SK-N-MC (cell line): ENCODE measurements around the gene ZNF543.

Experiments used
- DNase-seq: peaks from one replicate; pipeline ENCODE4 v3.0.0-alpha.2; 2011; ENCODE audit warnings: low read depth, low spot score
- H3K27ac ChIP-seq: fragments of 200-600 bp; sonication (generic); 2 replicates; pipeline ENCODE4 v1.5.1; 2016; ENCODE audit warnings: mixed run types
- H3K36me3 ChIP-seq: fragments of 200-600 bp; sonication (generic); 2 replicates; pipeline ENCODE4 v1.6.1; 2017; ENCODE audit warnings: antibody characterized with exemption, low read length, mixed read lengths; ENCODE audit not compliant: insufficient read depth
- H3K4me3 ChIP-seq: fragments of 200-600 bp; sonication (generic); 2 replicates; pipeline ENCODE4 v1.5.1; 2016
- H3K9ac ChIP-seq: fragments of 200-600 bp; sonication (generic); 2 replicates; pipeline ENCODE4 v1.8.0; 2017; ENCODE audit warnings: mixed run types, mixed read lengths; ENCODE audit not compliant: insufficient read length
- H3K9me3 ChIP-seq: fragments of 200-600 bp; sonication (generic); 2 replicates; pipeline ENCODE4 v1.6.1; 2017; ENCODE audit warnings: low read depth, mild to moderate bottlenecking, antibody characterized with exemption, low read length, moderate library complexity, mixed read lengths
- EZH2 ChIP-seq: fragments of 200-600 bp; sonication (generic); IDR thresholded peaks from one replicate; pipeline ENCODE4 v1.6.1; 2017; ENCODE audit warnings: antibody characterized with exemption
- FOXP2 ChIP-seq: optimal IDR thresholded peaks from 2 replicates; pipeline ENCODE3; 2011; ENCODE audit warnings: mild to moderate bottlenecking, moderate library complexity; ENCODE audit not compliant: insufficient read depth; ENCODE audit errors: extremely low read length, control extremely low read depth
- POLR2AphosphoS5 ChIP-seq: IDR thresholded peaks from 2 replicates; pipeline ENCODE4 v1.6.1; 2012; ENCODE audit warnings: mild to moderate bottlenecking, low read depth, low read length, borderline replicate concordance

ZNF543 gene

DNA sequence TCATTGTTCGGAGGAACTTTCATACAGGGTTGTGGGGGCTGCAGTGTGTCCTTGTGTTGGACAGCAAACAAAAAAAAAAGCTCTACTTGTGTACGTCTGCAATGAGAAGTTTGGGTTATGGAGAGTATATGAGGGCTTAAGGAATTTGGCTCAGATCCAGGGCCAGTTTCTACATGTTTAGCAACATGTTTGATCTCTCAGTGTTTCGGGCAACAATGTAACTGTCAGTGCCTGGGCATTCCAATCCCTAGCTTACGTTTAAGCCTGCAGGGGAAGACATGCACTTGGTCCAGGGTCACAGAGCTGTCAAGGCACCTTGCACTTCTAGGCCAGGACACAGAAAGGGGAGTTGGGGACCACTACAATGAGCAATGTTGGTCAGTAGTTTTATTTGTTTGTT lies 13.9 kb downstream of the ZNF543 start:
- no peak for TF ChIP-seq POLR2AphosphoS5
- TF ChIP-seq EZH2: no peak
- no peak for TF ChIP-seq FOXP2
- Histone ChIP-seq H3K4me3 (no peak overlapping the region), H3K36me3 (peaks cover 11% of the 10 kb centered on the region), H3K9ac (no peak overlapping the region), H3K9me3 (no peaks in the 10 kb centered on the region), H3K27ac (no peak overlapping the region)
- DNase-seq: no peak

GRCh38 chr19:57338877-57339276 lies 18.6 kb downstream of the ZNF543 start:
- no peaks in the 10 kb centered on the region for H3K36me3 ChIP-seq
- H3K9ac ChIP-seq: no peak overlapping the region
- DNase-seq: no peak
- H3K4me3 ChIP-seq: no peak overlapping the region
- H3K9me3 ChIP-seq: no peaks in the 10 kb centered on the region
- H3K27ac ChIP-seq: no peak overlapping the region
- no peak for TF ChIP-seq EZH2
- TF ChIP-seq POLR2AphosphoS5: no peak
- no peak for TF ChIP-seq FOXP2

DNA sequence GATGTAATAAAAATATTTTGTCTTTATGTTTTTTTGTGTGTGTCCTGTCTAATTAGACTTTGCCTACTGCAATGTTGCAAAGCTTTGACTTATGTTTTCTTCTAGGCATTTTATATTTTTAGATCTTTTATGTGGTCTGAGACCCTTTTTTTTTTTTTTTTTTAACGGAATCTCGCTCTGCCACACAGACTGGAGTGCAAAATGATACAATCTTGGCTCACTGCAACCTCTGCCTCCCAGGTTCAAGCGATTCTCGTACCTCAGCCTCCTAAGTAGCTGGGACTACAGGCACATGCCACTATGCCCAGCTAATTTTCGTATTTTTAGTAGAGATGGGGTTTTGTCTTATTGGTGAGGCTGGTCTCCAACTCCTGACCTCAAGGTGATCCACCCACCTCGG lies 22.3 kb downstream of the ZNF543 start:
- DNase-seq: no peak
- Histone ChIP-seq H3K27ac (no peak overlapping the region), H3K9me3 (no peaks in the 10 kb centered on the region), H3K4me3 (no peak overlapping the region), H3K36me3 (no peaks in the 10 kb centered on the region), H3K9ac (no peak overlapping the region)
- TF ChIP-seq POLR2AphosphoS5 (no peak), FOXP2 (no peak), EZH2 (no peak)

DNA sequence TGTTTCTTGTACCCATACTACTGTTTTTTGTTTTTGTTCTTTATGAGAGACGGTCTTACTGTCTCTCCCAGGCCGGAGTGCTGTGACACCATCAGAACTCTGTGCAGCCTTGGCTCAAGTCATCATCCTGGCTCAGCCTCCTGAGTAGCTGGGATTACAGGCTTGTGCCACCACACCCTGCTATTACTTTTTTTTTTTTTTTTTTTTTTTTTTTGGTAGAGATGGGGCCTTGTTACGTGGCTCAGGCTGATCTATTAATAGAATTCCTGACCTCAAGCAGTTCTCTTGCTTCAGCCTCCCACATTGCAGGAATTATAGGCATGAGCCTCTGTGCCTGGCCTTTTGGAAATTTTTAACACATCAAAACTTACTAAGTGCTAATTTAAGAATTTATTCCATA lies 27.9 kb downstream of the ZNF543 start:
- no peak overlapping the region for H3K9ac ChIP-seq
- TF ChIP-seq EZH2: no peak
- TF ChIP-seq FOXP2: no peak
- TF ChIP-seq POLR2AphosphoS5: no peak
- peaks cover 6% of the 10 kb centered on the region; the same call in 1 of the 2 replicates for H3K9me3 ChIP-seq
- H3K27ac ChIP-seq: no peak overlapping the region
- H3K4me3 ChIP-seq: no peak overlapping the region
- peaks cover 8% of the 10 kb centered on the region; the same call in 1 of the 2 replicates for H3K36me3 ChIP-seq
- DNase-seq: no peak

- H3K9ac ChIP-seq: peak within 1 kb of the TSS; percentile 91
- H3K27ac ChIP-seq: no peak within 1 kb of the TSS
- peak within 1 kb of the TSS; percentile 94 for H3K4me3 ChIP-seq
- DNase-seq: peak; percentile 83
- peaks cover 38% of the 10 kb centered on the region for H3K36me3 ChIP-seq
- peaks cover 11% of the 10 kb centered on the region for H3K9me3 ChIP-seq
- TF ChIP-seq POLR2AphosphoS5 (peak; percentile 80), EZH2 (no peak)
Measured at GRCh38 chr19:57350877-57351805, 30.9 kb downstream of the ZNF543 start, which contains the start of gene ZNF304. Gene ZNF304, plus strand, starts transcription at chr19:57351271. Its CDS starts 394 bp downstream, at chr19:57351665.

DNA sequence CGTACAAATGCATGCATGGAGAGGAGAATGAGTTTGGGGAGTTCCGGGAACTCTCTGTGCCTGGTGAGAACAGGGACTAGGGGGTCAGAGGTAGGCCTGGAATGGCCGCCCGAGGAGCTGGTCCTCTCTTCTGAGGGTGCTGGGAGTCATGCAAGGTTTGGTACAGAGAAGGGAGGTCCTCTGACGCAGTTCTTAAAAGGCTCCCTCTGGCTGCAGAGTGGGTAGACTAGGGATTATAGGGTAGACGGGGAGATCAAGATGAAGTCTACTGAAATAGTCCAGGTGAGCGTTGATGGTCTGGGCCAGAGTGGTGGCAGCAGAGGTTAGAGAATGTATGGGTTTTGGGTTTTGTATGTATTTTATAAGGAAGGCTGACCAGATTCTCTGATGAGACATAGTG lies 31.6 kb downstream of the ZNF543 start:
- H3K27ac ChIP-seq: no peak overlapping the region
- no peak for DNase-seq
- peaks cover 45% of the 10 kb centered on the region for H3K36me3 ChIP-seq
- no peak for TF ChIP-seq FOXP2
- TF ChIP-seq POLR2AphosphoS5: no peak
- TF ChIP-seq EZH2: no peak
- peak overlapping the region; percentile 91 for H3K9ac ChIP-seq
- peaks cover 11% of the 10 kb centered on the region for H3K9me3 ChIP-seq
- H3K4me3 ChIP-seq: peak overlapping the region; percentile 94

- H3K9ac ChIP-seq: no peak overlapping the region
- no peak overlapping the region for H3K27ac ChIP-seq
- no peak for DNase-seq
- peaks cover 9% of the 10 kb centered on the region; the same call in 1 of the 2 replicates for H3K9me3 ChIP-seq
- no peak for TF ChIP-seq FOXP2
- TF ChIP-seq EZH2: no peak
- no peak overlapping the region for H3K4me3 ChIP-seq
- peaks cover 65% of the 10 kb centered on the region for H3K36me3 ChIP-seq
Measured at GRCh38 chr19:57355916-57356315, 35.6 kb downstream of the ZNF543 start.

- Histone ChIP-seq H3K4me3 (no peak overlapping the region), H3K9me3 (peaks cover 9% of the 10 kb centered on the region), H3K27ac (no peak overlapping the region), H3K9ac (no peak overlapping the region), H3K36me3 (peaks cover 64% of the 10 kb centered on the region)
- TF ChIP-seq FOXP2 (no peak), POLR2AphosphoS5 (no peak), EZH2 (no peak)
- no peak for DNase-seq
Measured at GRCh38 chr19:57357406-57357805, 37.1 kb downstream of the ZNF543 start.

DNA sequence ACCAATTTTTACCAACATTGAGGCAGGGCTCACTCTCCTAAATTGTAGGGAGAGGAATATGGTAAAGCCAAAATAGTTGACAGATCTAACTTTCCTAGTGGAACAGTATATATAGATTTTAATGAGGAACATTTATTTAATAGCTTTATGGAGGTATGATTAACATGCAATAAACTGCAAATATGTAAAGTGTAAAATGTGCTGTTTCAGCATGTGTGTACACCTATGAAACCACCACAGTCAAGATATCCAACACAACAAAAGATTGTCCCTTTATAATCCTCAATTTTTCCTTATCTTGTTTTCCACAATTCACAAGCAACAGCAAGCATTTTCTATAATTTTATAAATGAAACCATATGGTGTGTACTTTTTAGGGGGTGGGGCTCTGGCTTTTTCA lies 39.0 kb downstream of the ZNF543 start:
- H3K9ac ChIP-seq: no peak overlapping the region
- peaks cover 45% of the 10 kb centered on the region for H3K36me3 ChIP-seq
- no peak overlapping the region for H3K27ac ChIP-seq
- DNase-seq: no peak
- no peak overlapping the region for H3K4me3 ChIP-seq
- no peak for TF ChIP-seq EZH2
- no peak for TF ChIP-seq POLR2AphosphoS5
- no peak for TF ChIP-seq FOXP2
- H3K9me3 ChIP-seq: peaks cover 12% of the 10 kb centered on the region
